Activated CD8-positive, alpha-beta memory T cell treated with anti-CD3 and anti-CD28 coated beads for 48 hours (primary cell): ENCODE results near the gene GZF1.
"Not testable (repeated sequence)": the region's sequence is repeated elsewhere in the genome, so short reads cannot be mapped to it uniquely, and the experiment has no call there.

Source experiments
- DNase-seq, 3 experiments: peaks; one replicate each; pipeline ENCODE4 v3.0.0-alpha.2; 2020; ENCODE audit warnings: low read depth in 2 of 3, low spot score in 2 of 3

GZF1 gene

GRCh38 chr20:23344336-23344735, 17.6 kb upstream of the GZF1 start:
- no peak for DNase-seq

- DNase-seq: no peak
These were observed 16.0 kb upstream of the GZF1 start for GRCh38 chr20:23346002-23346401.

GRCh38 chr20:23347791-23348190, 14.2 kb upstream of the GZF1 start:
- no peak for DNase-seq

DNA sequence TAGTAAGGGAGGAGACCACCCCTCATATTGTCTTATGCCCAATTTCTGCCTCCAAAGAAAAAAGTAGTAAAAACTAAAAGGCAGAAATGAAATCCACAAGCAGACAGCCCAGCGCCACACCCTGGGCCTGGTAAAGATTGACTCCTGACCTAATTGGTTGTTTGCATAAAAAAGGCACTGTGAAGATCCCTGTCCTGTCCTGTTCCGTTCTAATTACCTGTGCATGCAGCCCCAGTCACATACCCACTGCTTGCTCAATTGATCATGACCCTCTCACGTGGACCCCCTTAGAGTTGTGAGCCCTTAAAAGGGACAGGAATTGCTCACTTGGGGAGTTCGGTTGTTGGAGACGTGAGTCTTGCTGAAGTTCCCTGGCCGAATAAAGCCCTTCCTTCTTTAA, 13.5 kb upstream of the GZF1 start:
- DNase-seq: not testable (repeated sequence)

GRCh38 chr20:23349338-23350195, 12.4 kb upstream of the GZF1 start:
- no peak for DNase-seq

DNA sequence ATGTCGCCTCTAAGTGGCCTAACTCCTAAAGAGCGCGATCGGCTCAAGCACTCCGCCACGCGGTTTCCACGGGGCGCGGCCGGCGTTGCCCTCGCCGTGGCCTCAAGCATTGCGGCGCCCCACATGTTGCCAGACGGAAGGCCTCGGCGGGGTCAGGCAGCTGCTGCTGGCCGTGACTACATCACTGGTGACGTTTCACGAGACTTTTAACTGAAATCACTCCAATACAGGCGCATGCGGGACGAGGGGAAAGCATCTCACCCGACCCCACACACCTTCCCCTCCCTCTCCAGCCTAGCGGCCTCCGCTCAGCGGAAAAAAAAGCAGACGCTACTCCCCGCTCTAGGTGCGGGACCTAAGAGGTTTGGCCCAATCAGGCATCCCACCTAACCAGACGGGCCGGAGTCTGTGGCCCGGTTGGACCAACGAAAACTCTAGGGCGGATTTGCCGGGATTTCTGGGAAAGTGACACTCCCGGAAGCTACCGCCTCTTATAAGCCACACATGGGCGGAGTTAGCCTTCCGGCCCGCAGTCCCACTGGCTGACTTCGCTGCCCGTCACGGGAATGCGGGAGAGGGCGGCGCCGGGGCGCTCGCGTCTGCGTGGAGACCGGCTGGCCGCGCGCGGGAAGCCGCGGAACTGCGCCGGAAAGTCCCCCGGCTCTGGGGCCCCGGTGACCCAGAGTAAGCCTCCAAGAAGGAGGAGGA, 11.6 kb upstream of the GZF1 start, which contains the start of gene NXT1:
Gene NXT1 (plus strand): TSS at position 596 of the 708 bp plus-strand sequence. CDS start 3,251 bp downstream, outside the sequence.
- DNase-seq: peak; percentile 87 to 96 (median 87)

GRCh38 chr20:23350904-23351838, 10.8 kb upstream of the GZF1 start:
- peak; percentile 28 to 35 (median 30) for DNase-seq

DNA sequence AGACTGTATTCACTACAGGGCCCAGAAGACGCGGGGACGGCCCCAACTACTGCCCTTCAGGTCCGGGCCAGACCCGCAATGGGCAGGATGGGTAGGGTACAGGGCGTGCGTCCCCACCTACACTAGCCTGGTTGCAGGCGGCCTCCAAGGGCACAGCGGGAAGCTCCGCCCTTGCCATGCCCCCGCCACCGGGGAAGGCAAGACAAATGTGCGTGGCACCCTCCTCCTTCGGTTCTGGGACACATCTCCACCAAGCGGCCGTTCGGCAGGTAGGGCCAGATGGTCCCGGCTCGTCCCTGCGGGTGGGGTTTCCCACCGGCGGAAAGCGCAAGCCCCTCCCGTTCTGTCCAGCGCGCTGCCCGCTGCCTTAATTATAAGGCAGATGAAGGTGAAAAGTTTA, 5.8 kb upstream of the GZF1 start:
- no peak for DNase-seq

DNA sequence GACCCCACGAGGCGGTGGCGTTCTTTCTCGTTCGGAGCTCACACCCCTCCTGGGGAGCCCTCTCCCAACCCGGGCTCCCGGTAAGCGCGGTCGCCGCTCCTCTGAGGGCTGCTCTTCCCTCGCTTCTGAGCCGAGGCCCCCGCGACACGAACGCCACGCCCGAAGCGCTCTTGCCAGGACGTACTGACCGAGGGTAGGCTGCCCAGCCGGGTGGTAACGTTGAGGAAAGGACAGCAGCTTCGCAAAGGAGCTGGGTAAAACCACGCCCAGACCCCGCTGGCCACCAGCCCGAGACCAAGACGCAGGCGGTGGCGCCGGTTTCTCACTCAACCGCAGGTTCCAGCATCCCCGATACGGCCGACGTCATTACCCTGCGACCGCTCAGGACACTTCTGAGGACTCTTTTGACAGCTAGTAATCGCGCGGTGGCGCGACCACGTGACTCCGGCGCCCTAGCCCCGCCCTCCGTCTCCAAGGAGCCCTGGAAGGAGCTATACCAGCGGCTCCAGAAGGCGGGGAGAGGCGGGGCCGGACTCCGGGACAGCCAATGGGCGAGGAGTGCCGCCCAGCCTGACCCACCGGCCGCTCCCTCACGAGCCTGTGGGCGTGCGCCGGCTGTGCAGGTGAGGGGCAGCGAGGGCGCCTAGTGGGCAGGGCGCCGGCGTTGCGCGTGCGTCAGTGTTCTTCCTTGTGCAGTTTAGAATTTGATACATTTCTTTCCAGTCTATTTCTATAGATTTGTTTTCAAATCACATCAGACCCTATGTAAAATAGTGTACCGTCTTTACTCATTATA, 4.0 kb upstream of the GZF1 start:
- peak; percentile 95 to 99 (median 99) for DNase-seq

- DNase-seq: no peak
These were observed 3.4 kb upstream of the GZF1 start for GRCh38 chr20:23358563-23358906.

GRCh38 chr20:23358923-23359593, 2.9 kb upstream of the GZF1 start:
- DNase-seq: no peak

DNA sequence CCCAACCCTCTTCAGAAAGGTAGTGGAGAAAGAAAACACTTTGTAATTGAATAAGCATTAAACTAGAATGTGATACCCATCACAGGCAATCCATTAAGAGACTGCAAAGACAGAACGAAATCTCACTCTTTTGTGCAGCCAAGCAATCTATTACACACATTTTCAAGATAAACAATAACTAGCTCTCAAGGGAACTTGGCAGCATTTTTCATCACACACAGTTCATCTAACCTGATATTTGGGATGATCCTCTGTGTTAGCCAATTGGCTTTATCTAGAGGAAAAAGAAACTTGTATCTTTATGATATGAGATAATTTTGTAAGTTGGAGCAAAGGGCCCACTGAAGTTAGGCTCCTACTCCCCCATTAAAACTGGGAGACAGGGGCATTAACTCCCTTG, 1.5 kb upstream of the GZF1 start:
- DNase-seq: no peak

- DNase-seq: no peak
These were observed 885 bp upstream of the GZF1 start for GRCh38 chr20:23361119-23361475.

DNA sequence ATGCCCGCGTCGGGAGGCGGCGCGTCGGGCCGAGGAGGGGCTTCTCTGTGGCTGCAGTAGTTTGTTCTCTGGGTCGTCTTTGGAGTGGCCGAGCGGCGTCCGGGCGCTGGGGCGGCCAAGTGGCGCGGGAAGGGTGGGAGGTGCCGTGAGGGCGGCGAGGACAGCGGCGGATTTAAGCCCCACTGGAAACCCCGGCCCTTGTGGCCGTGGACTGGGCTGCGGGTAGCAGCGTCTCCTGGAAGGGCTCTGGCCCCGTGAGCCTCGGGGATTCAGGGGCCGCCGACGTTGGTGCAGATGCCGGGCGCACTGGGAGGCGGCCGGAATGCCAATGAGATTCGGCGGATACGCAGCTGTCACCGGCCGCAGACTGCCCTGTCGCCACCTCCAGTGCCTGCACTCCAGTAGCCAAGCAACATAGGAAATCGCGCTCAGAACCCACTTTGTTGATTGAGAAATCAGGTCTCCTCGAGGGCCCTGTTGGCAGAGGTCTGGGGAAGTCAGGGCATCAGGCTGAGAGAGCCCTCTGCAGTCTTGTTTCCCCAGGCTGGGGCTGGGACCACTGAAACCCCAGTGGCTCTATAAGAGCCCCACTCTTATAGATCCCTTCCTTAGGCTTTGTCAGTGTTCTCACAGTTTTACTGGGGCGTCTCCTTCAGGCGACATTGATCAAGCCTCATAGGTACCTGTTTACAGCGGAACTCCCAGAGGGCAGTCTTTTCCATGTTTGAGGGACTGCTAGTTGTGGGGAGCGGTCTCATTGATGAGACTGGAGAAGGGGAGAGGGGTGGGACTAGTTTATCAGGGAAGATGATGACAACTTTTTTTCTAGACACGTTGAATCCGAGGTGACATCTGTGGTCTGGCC, 642 bp downstream of the GZF1 start:
- DNase-seq: no peak

- no peak for DNase-seq
These were observed 1.3 kb downstream of the GZF1 start for GRCh38 chr20:23363257-23363649.

- no peak for DNase-seq
These were observed 3.6 kb downstream of the GZF1 start for GRCh38 chr20:23365390-23366165.

DNA sequence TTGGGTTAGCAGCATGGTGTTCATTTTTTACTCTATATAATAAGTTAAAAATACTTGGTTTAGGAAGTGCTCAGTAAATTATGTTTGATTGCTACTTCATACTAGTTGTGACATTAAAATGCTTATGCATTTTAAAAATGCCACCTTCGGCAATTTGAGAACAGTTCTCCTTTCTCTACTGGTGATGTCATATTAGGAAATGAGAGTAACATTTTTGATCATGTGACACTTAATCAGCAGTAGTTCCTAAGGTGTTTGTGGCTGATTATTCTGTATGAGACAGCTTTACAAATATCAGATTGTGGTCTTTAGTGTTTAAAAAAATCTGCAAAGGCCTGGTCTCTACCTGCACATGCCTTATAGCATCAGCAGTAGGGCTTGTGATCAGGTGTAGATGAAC, 4.4 kb downstream of the GZF1 start:
- DNase-seq: no peak

- DNase-seq: no peak
These were observed 5.8 kb downstream of the GZF1 start for GRCh38 chr20:23367770-23368169.
